Inferior parietal cortex (tissue), 1 donor: ENCODE results near the gene RAD51AP2.
"Not testable (repeated sequence)": the region's sequence is repeated elsewhere in the genome, so short reads cannot be mapped to it uniquely, and the experiment has no call there.

ENCODE experiments used
- DNase-seq: peaks from one replicate; pipeline ENCODE4 v3.0.0-alpha.2; 2016; ENCODE audit errors: extremely low spot score

RAD51AP2 gene

GRCh38 chr2:17538022-17538843 lies 20.0 kb upstream of the RAD51AP2 start:
- DNase-seq, result peak; percentile 53

- no peak for DNase-seq
These were observed 18.2 kb upstream of the RAD51AP2 start for GRCh38 chr2:17536416-17536815.

- DNase-seq, result no peak
These were observed 15.3 kb upstream of the RAD51AP2 start for GRCh38 chr2:17533546-17533945.

- no peak for DNase-seq
These were observed 11.5 kb upstream of the RAD51AP2 start for GRCh38 chr2:17529771-17530170.

- DNase-seq, result no peak
These were observed 4.1 kb upstream of the RAD51AP2 start for GRCh38 chr2:17522303-17522702.

- no peak for DNase-seq
These were observed 3.4 kb upstream of the RAD51AP2 start for GRCh38 chr2:17521621-17522020.

- no peak for DNase-seq
These were observed 2.5 kb upstream of the RAD51AP2 start for GRCh38 chr2:17520761-17521160.

GRCh38 chr2:17519486-17519885 lies 1.2 kb upstream of the RAD51AP2 start:
- peak; percentile 34 for DNase-seq

- DNase-seq, result peak; percentile 61
These were observed 594 bp downstream of the RAD51AP2 start for GRCh38 chr2:17517481-17518211.

- no peak for DNase-seq
These were observed 2.6 kb downstream of the RAD51AP2 start for GRCh38 chr2:17515652-17516051.

- no peak for DNase-seq
These were observed 11.3 kb downstream of the RAD51AP2 start for GRCh38 chr2:17506736-17507616.

GRCh38 chr2:17497718-17498117 lies 20.5 kb downstream of the RAD51AP2 start:
- no peak for DNase-seq

GRCh38 chr2:17495590-17495989 lies 22.6 kb downstream of the RAD51AP2 start:
- no peak for DNase-seq

GRCh38 chr2:17490165-17490564 lies 28.1 kb downstream of the RAD51AP2 start:
- not testable (repeated sequence) for DNase-seq

GRCh38 chr2:17488610-17489009 lies 29.6 kb downstream of the RAD51AP2 start:
- DNase-seq, result not testable (repeated sequence)

GRCh38 chr2:17483496-17483895 lies 34.7 kb downstream of the RAD51AP2 start:
- no peak for DNase-seq

GRCh38 chr2:17482651-17483050 lies 35.6 kb downstream of the RAD51AP2 start:
- DNase-seq, result no peak

GRCh38 chr2:17479875-17480274 lies 38.4 kb downstream of the RAD51AP2 start:
- DNase-seq, result no peak

- DNase-seq, result no peak
These were observed 41.4 kb downstream of the RAD51AP2 start for GRCh38 chr2:17476830-17477229.

GRCh38 chr2:17476064-17476463 lies 42.2 kb downstream of the RAD51AP2 start:
- no peak for DNase-seq

GRCh38 chr2:17475286-17475685 lies 43.0 kb downstream of the RAD51AP2 start:
- DNase-seq, result no peak

- DNase-seq, result no peak
These were observed 46.3 kb downstream of the RAD51AP2 start for GRCh38 chr2:17471979-17472378.
